NCI-H1436 treated with DMSO at 0.1 percent for 48 hours (cell line): ENCODE measurements around the gene FAM89A.
"Not testable (repeated sequence)": the region's sequence is repeated elsewhere in the genome, so short reads cannot be mapped to it uniquely, and the experiment has no call there.

Experiments used
- DNase-seq: peaks from one replicate; lab custom pipeline; 2025; lab: John Stamatoyannopoulos, UW

Gene FAM89A

GRCh38 chr1:231029841-231030240, 10.2 kb downstream of the FAM89A start:
- DNase-seq, result no peak

GRCh38 chr1:231029247-231029646, 10.8 kb downstream of the FAM89A start:
- not testable (repeated sequence) for DNase-seq

- DNase-seq, result no peak
These were observed 11.4 kb downstream of the FAM89A start for GRCh38 chr1:231028682-231029081.

- no peak for DNase-seq
These were observed 12.1 kb downstream of the FAM89A start for GRCh38 chr1:231027971-231028370.

- no peak for DNase-seq
These were observed 12.7 kb downstream of the FAM89A start for GRCh38 chr1:231027136-231027925.

GRCh38 chr1:231026576-231026975, 13.5 kb downstream of the FAM89A start:
- no peak for DNase-seq

GRCh38 chr1:231023150-231023549, 16.9 kb downstream of the FAM89A start:
- no peak for DNase-seq

- DNase-seq, result not testable (repeated sequence)
These were observed 17.5 kb downstream of the FAM89A start for GRCh38 chr1:231022543-231022942.

GRCh38 chr1:231021540-231022031, 18.5 kb downstream of the FAM89A start:
- DNase-seq, result no peak

- no peak for DNase-seq
These were observed 19.2 kb downstream of the FAM89A start for GRCh38 chr1:231020816-231021215.

GRCh38 chr1:231020139-231020601, 19.9 kb downstream of the FAM89A start:
- DNase-seq, result no peak

GRCh38 chr1:231019711-231020110, 20.3 kb downstream of the FAM89A start:
- DNase-seq, result no peak

GRCh38 chr1:231016966-231017365, 23.1 kb downstream of the FAM89A start:
- no peak for DNase-seq

GRCh38 chr1:231016234-231016633, 23.8 kb downstream of the FAM89A start:
- DNase-seq, result no peak

- DNase-seq, result no peak
These were observed 26.6 kb downstream of the FAM89A start for GRCh38 chr1:231013391-231014015.

- no peak for DNase-seq
These were observed 28.1 kb downstream of the FAM89A start for GRCh38 chr1:231011963-231012362.

- no peak for DNase-seq
These were observed 28.7 kb downstream of the FAM89A start for GRCh38 chr1:231011360-231011759.

GRCh38 chr1:231007535-231007934, 32.5 kb downstream of the FAM89A start:
- not testable (repeated sequence) for DNase-seq

- no peak for DNase-seq
These were observed 38.2 kb downstream of the FAM89A start for GRCh38 chr1:231001892-231002291.

GRCh38 chr1:231000639-231001038, 39.4 kb downstream of the FAM89A start:
- no peak for DNase-seq

GRCh38 chr1:231000201-231000600, 39.9 kb downstream of the FAM89A start:
- DNase-seq, result no peak

GRCh38 chr1:230994860-230995259, 45.2 kb downstream of the FAM89A start:
- DNase-seq, result no peak

GRCh38 chr1:230992100-230992774, 47.8 kb downstream of the FAM89A start:
- no peak for DNase-seq
